SH-SY5Y (cell line): ENCODE data around the gene POC1B.

Experiments used
- GATA2 ChIP-seq: IDR thresholded peaks from 2 replicates; pipeline ENCODE4 v1.6.1; 2011; ENCODE audit warnings: mild to moderate bottlenecking, low read depth, low read length
- GATA3 ChIP-seq: IDR thresholded peaks from 2 replicates; pipeline ENCODE4 v1.6.1; 2011; ENCODE audit warnings: low read depth, mild to moderate bottlenecking, low read length, moderate library complexity

- TF ChIP-seq GATA2 (no peak), GATA3 (no peak)
These were observed 14.7 kb upstream of the POC1B start for GRCh38 chr12:89540586-89540985.
